Astrocyte of the spinal cord (primary cell): Measurements from ENCODE around the gene GHRH.

ENCODE experiments used
- DNase-seq: peaks from one replicate; pipeline ENCODE4 v3.0.0; 2011; ENCODE audit warnings: low read depth, low spot score
- H3K4me3 ChIP-seq: 2 replicates; pipeline ENCODE4 v1.5.1; 2011; ENCODE audit warnings: low read depth, mild to moderate bottlenecking, low read length, moderate library complexity
- CTCF ChIP-seq: IDR thresholded peaks from 2 replicates; pipeline ENCODE4 v1.5.1; 2012; ENCODE audit warnings: low read depth, mild to moderate bottlenecking, low read length, inconsistent platforms
- in situ Hi-C: cut with HindIII; loops from 2 replicates; pipeline ENCODE4 v1.10.0; 2017; ENCODE audit warnings: low sequenced_read_pairs

GHRH gene

GRCh38 chr20:37276494-37277252 is 15.1 kb upstream of the GHRH start:
- in situ Hi-C loops, result no loop called here
- peak; percentile 57 for TF ChIP-seq CTCF
- DNase-seq, result peak; percentile 87
- H3K4me3 ChIP-seq, result no peak overlapping the region

GRCh38 chr20:37274851-37275524 is 13.4 kb upstream of the GHRH start:
- TF ChIP-seq CTCF, result no peak
- in situ Hi-C loops, result no loop called here
- no peak for DNase-seq
- no peak overlapping the region for H3K4me3 ChIP-seq

- in situ Hi-C loops, result no loop called here
- H3K4me3 ChIP-seq, result no peak overlapping the region
- TF ChIP-seq CTCF, result no peak
- no peak for DNase-seq
These were observed 12.4 kb upstream of the GHRH start for GRCh38 chr20:37273988-37274387.

- DNase-seq, result no peak
- in situ Hi-C loops, result no loop called here
- TF ChIP-seq CTCF, result no peak
- H3K4me3 ChIP-seq, result no peak overlapping the region
These were observed 9.8 kb upstream of the GHRH start for GRCh38 chr20:37271421-37271768.

- no peak for TF ChIP-seq CTCF
- H3K4me3 ChIP-seq, result no peak overlapping the region
- in situ Hi-C loops, result no loop called here
- peak; percentile 11 for DNase-seq
These were observed 9.2 kb upstream of the GHRH start for GRCh38 chr20:37270576-37271420.

- in situ Hi-C loops, result no loop called here
- no peak for DNase-seq
These were observed 6.2 kb upstream of the GHRH start for GRCh38 chr20:37267667-37268313.

More at GRCh38 chr20:37267667-37268313, 6.2 kb upstream of the GHRH start:
- no peak overlapping the region for H3K4me3 ChIP-seq
- TF ChIP-seq CTCF, result no peak
